Trophoblast cell (in vitro differentiated cells and primary cell): ENCODE results near the gene TRERF1.

ENCODE experiments used
- DNase-seq, 2 donors: peaks; one replicate each; pipeline ENCODE4 v3.0.0-alpha.2; 2016
- H2AFZ ChIP-seq: 2 replicates; pipeline ENCODE4 v1.6.1; 2013; ENCODE audit warnings: low read length, moderate library complexity, mild to moderate bottlenecking; ENCODE audit not compliant: insufficient read depth, poor library complexity
- H2AK5ac ChIP-seq: 2 replicates; pipeline ENCODE4 v1.6.1; 2013; ENCODE audit warnings: mild to moderate bottlenecking, low read length
- H2BK120ac ChIP-seq: 2 replicates; pipeline ENCODE4 v1.6.1; 2013; ENCODE audit warnings: low read length, mild to moderate bottlenecking, moderate library complexity; ENCODE audit not compliant: insufficient read depth, poor library complexity
- H2BK12ac ChIP-seq: 2 replicates; pipeline ENCODE4 v1.6.1; 2013; ENCODE audit warnings: mild to moderate bottlenecking, low read length, moderate library complexity
- H2BK5ac ChIP-seq: 2 replicates; pipeline ENCODE4 v1.6.1; 2013; ENCODE audit warnings: low read length, low read depth, moderate library complexity, mild to moderate bottlenecking; ENCODE audit not compliant: poor library complexity
- H3K14ac ChIP-seq: 2 replicates; pipeline ENCODE4 v1.6.1; 2013; ENCODE audit warnings: mild to moderate bottlenecking, low read length
- H3K18ac ChIP-seq: 2 replicates; pipeline ENCODE4 v1.6.1; 2013; ENCODE audit warnings: mild to moderate bottlenecking, low read length
- H3K23ac ChIP-seq: 2 replicates; pipeline ENCODE4 v1.6.1; 2013; ENCODE audit warnings: low read length
- H3K27ac ChIP-seq: 2 replicates; pipeline ENCODE4 v1.5.1; 2013; ENCODE audit warnings: low read depth, mild to moderate bottlenecking, inconsistent platforms, low read length, moderate library complexity
- H3K27me3 ChIP-seq: 2 replicates; pipeline ENCODE4 v1.6.1; 2013; ENCODE audit warnings: inconsistent platforms, mild to moderate bottlenecking, low read length, moderate library complexity; ENCODE audit not compliant: insufficient read depth
- H3K36me3 ChIP-seq, 2 experiments: 1 replicate in 1 of 2; 2 replicates in 1 of 2; pipeline ENCODE4 v1.6.1; 2013; ENCODE audit warnings: low read length in 2 of 2, mild to moderate bottlenecking in 2 of 2, moderate library complexity in 1 of 2; ENCODE audit not compliant: insufficient read depth in 2 of 2, control insufficient read depth in 1 of 2
- H3K4ac ChIP-seq: 2 replicates; pipeline ENCODE4 v1.6.1; 2013; ENCODE audit warnings: low read depth, mild to moderate bottlenecking, low read length, moderate library complexity
- H3K4me1 ChIP-seq, 2 experiments: 1 replicate in 1 of 2; 2 replicates in 1 of 2; pipeline ENCODE4 v1.6.1; 2013; ENCODE audit warnings: low read length in 2 of 2, mild to moderate bottlenecking in 2 of 2, moderate library complexity in 1 of 2; ENCODE audit not compliant: insufficient read depth in 2 of 2, control insufficient read depth in 1 of 2
- H3K4me2 ChIP-seq: 2 replicates; pipeline ENCODE4 v1.6.1; 2013; ENCODE audit warnings: inconsistent platforms, mild to moderate bottlenecking, low read length, moderate library complexity
- H3K4me3 ChIP-seq: 2 replicates; pipeline ENCODE4 v1.5.1; 2013; ENCODE audit warnings: mild to moderate bottlenecking, low read depth, low read length, inconsistent platforms
- H3K79me1 ChIP-seq: one replicate; pipeline ENCODE4 v1.6.1; 2013; ENCODE audit warnings: low read length
- H3K79me2 ChIP-seq: 2 replicates; pipeline ENCODE4 v1.6.1; 2013; ENCODE audit warnings: low read length, mild to moderate bottlenecking; ENCODE audit not compliant: control insufficient read depth, insufficient read depth, poor library complexity
- H3K9ac ChIP-seq: 2 replicates; pipeline ENCODE4 v1.6.1; 2013; ENCODE audit warnings: mild to moderate bottlenecking, low read length
- H3K9me3 ChIP-seq: 2 replicates; pipeline ENCODE4 v1.6.1; 2013; ENCODE audit warnings: low read depth, mild to moderate bottlenecking, control low read depth, inconsistent platforms, low read length; ENCODE audit not compliant: insufficient read depth
- H4K12ac ChIP-seq: 2 replicates; pipeline ENCODE4 v1.6.1; 2013; ENCODE audit warnings: low read depth, mild to moderate bottlenecking, low read length, moderate library complexity
- H4K8ac ChIP-seq: 2 replicates; pipeline ENCODE4 v1.6.1; 2013; ENCODE audit warnings: low read depth, mild to moderate bottlenecking, low read length, moderate library complexity
- H4K91ac ChIP-seq: one replicate; pipeline ENCODE4 v1.6.1; 2013; ENCODE audit warnings: low read depth, mild to moderate bottlenecking, low read length, moderate library complexity
- WGBS: extraction: QIAGEN DNeasy Blood & Tissue Kit; methylation state at CpG from one replicate; pipeline ENCODE4 v1.1.7; 2013; ENCODE audit warnings: missing lambda C conversion rate; ENCODE audit not compliant: insufficient read length, insufficient coverage; ENCODE audit errors: extremely low coverage; 5-methylcytosine and 5-hydroxymethylcytosine counted together

The TRERF1 gene

GRCh38 chr6:42263165-42263728 lies 188.5 kb downstream of the TRERF1 start:
- H3K4ac ChIP-seq: no peak overlapping the region
- H3K14ac ChIP-seq: no peak overlapping the region
- H3K18ac ChIP-seq: no peak overlapping the region
- H3K27me3 ChIP-seq: no peaks in the 10 kb centered on the region
- H3K23ac ChIP-seq: no peak overlapping the region
- H2BK12ac ChIP-seq: no peak overlapping the region
- DNase-seq: no peak
- WGBS: no CpG with 5 or more reads among the region's 24 CpGs
- H4K12ac ChIP-seq: no peak overlapping the region
- no peaks in the 10 kb centered on the region for H3K9me3 ChIP-seq
- H3K4me3 ChIP-seq: no peak overlapping the region
- H4K91ac ChIP-seq: no peak overlapping the region
- peaks cover 1 to 2% of the 10 kb centered on the region in 2 experiments for H3K36me3 ChIP-seq
- no peak overlapping the region for H2AK5ac ChIP-seq
- no peak overlapping the region for H2BK5ac ChIP-seq
- no peak overlapping the region for H2AFZ ChIP-seq
- no peaks in the 10 kb centered on the region for H3K79me2 ChIP-seq
- H3K27ac ChIP-seq: no peak overlapping the region
- H3K9ac ChIP-seq: no peak overlapping the region
- H2BK120ac ChIP-seq: no peak overlapping the region
- H4K8ac ChIP-seq: no peak overlapping the region
- no peaks in the 10 kb centered on the region for H3K79me1 ChIP-seq
- H3K4me1 ChIP-seq: no peaks in the 10 kb centered on the region
- no peak overlapping the region for H3K4me2 ChIP-seq

- WGBS: no CpG with 5 or more reads among the region's 11 CpGs
- no peak overlapping the region for H3K23ac ChIP-seq
Measured at GRCh38 chr6:42260972-42261371, 190.8 kb downstream of the TRERF1 start.

GRCh38 chr6:42260396-42260888 lies 191.3 kb downstream of the TRERF1 start:
- DNase-seq: no peak
- H2AK5ac ChIP-seq: no peak overlapping the region
- no peak overlapping the region for H3K27ac ChIP-seq
- H3K27me3 ChIP-seq: no peaks in the 10 kb centered on the region
- no peaks in the 10 kb centered on the region for H3K9me3 ChIP-seq
- no peaks in the 10 kb centered on the region for H3K79me2 ChIP-seq
- H2BK120ac ChIP-seq: no peak overlapping the region
- no peak overlapping the region for H3K4me2 ChIP-seq
- H2BK12ac ChIP-seq: no peak overlapping the region
- no peak overlapping the region for H3K14ac ChIP-seq
- no peak overlapping the region for H2AFZ ChIP-seq
- H3K18ac ChIP-seq: no peak overlapping the region
- H3K79me1 ChIP-seq: no peaks in the 10 kb centered on the region
- no peak overlapping the region for H3K9ac ChIP-seq
- H2BK5ac ChIP-seq: no peak overlapping the region
- no CpG with 5 or more reads among the region's 7 CpGs for WGBS
- H4K91ac ChIP-seq: no peak overlapping the region
- H3K4me3 ChIP-seq: no peak overlapping the region
- H3K4me1 ChIP-seq: no peaks in the 10 kb centered on the region
- no peak overlapping the region for H3K4ac ChIP-seq
- H4K12ac ChIP-seq: no peak overlapping the region
- H3K23ac ChIP-seq: no peak overlapping the region
- H4K8ac ChIP-seq: no peak overlapping the region
- H3K36me3 ChIP-seq: no peaks in the 10 kb centered on the region

More at GRCh38 chr6:42260972-42261371, 190.8 kb downstream of the TRERF1 start:
- Histone ChIP-seq H3K4me1 (no peaks in the 10 kb centered on the region), H3K4ac (no peak overlapping the region), H3K36me3 (no peaks in the 10 kb centered on the region), H2AK5ac (no peak overlapping the region), H4K91ac (no peak overlapping the region), H3K79me1 (no peaks in the 10 kb centered on the region), H3K79me2 (no peaks in the 10 kb centered on the region), H2BK5ac (no peak overlapping the region), H3K9ac (no peak overlapping the region), H4K12ac (no peak overlapping the region), H2AFZ (no peak overlapping the region), H2BK12ac (no peak overlapping the region), H3K27ac (no peak overlapping the region), H4K8ac (no peak overlapping the region), H2BK120ac (no peak overlapping the region), H3K4me3 (no peak overlapping the region), H3K4me2 (no peak overlapping the region), H3K27me3 (no peaks in the 10 kb centered on the region), H3K18ac (no peak overlapping the region), H3K9me3 (no peaks in the 10 kb centered on the region), H3K14ac (no peak overlapping the region)
- DNase-seq: peak in 1 of 2 donors; percentile 4

- no peak for DNase-seq
- H2AFZ ChIP-seq: no peak overlapping the region
Measured at GRCh38 chr6:42259841-42260395, 191.8 kb downstream of the TRERF1 start.

More at GRCh38 chr6:42259841-42260395, 191.8 kb downstream of the TRERF1 start:
- no CpG with 5 or more reads among the region's 10 CpGs for WGBS
- no peak overlapping the region for H3K4me2 ChIP-seq
- no peak overlapping the region for H3K23ac ChIP-seq
- H3K14ac ChIP-seq: no peak overlapping the region
- H2AK5ac ChIP-seq: no peak overlapping the region
- no peaks in the 10 kb centered on the region for H3K79me1 ChIP-seq
- H3K4me3 ChIP-seq: no peak overlapping the region
- no peak overlapping the region for H2BK5ac ChIP-seq
- no peak overlapping the region for H3K9ac ChIP-seq
- H2BK12ac ChIP-seq: no peak overlapping the region
- H3K18ac ChIP-seq: no peak overlapping the region
- no peaks in the 10 kb centered on the region for H3K27me3 ChIP-seq
- no peak overlapping the region for H4K8ac ChIP-seq
- no peak overlapping the region for H3K4ac ChIP-seq
- no peaks in the 10 kb centered on the region for H3K79me2 ChIP-seq
- no peaks in the 10 kb centered on the region for H3K9me3 ChIP-seq
- no peak overlapping the region for H3K27ac ChIP-seq
- no peaks in the 10 kb centered on the region for H3K36me3 ChIP-seq
- no peak overlapping the region for H2BK120ac ChIP-seq
- H3K4me1 ChIP-seq: no peaks in the 10 kb centered on the region
- no peak overlapping the region for H4K91ac ChIP-seq
- H4K12ac ChIP-seq: no peak overlapping the region
